Measurements from ENCODE around the gene SLC12A4.

DNA sequence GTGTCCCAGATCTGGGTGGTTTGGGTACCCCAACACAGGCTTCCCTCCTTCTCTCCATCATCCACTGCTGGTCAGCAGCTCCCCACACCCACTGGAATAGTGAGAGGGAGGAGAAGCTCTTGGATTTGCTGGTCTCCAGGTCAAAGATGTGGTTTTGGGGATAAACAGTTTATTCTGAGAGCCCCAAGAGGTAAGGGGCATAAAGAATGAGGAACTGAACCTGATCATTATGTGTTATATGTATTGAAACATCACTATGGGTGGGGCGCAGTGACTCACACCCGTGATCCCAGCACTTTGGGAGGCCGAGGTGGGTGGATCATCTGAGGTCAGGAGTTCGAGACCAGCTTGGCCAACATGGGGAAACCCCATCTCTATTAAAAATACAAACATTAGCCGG, 27.0 kb upstream of the SLC12A4 start:
- TF ChIP-seq POLR2A (IDR thresholded peaks at IDR 0.05) (no peak), CTCF (IDR thresholded peaks at IDR 0.05) (no peak)

All from right lobe of liver (tissue), 4 donors.